ENCODE data around the gene MRGPRG. TPM values are rescaled to one million over a fixed set of nuclear protein-coding genes. Genes with fewer than 3 reads are reported as not detected.

Gene MRGPRG
- total RNA-seq, 4 donors from 2014 or later = not detected

GRCh38 chr11:3183523-3183922 lies 35.1 kb downstream of the MRGPRG start:
- TF ChIP-seq EP300 (IDR thresholded peaks at IDR 0.05) (no peak), CTCF (IDR thresholded peaks at IDR 0.05) (no peak), POLR2A (IDR thresholded peaks at IDR 0.05) (no peak)
- DNase-seq (ENCODE audit: low spot score in 2 of 2) = no peak
- Histone ChIP-seq H3K4me3 (no peak overlapping the region), H3K4me1 (no peaks in the 10 kb centered on the region), H3K27ac (no peak overlapping the region), H3K27me3 (peaks cover 0 to 7% of the 10 kb centered on the region in 2 donors), H3K9me3 (no peaks in the 10 kb centered on the region), H3K36me3 (no peaks in the 10 kb centered on the region)
- 87 to 88% methylated on average over 6 of the region's 6 CpGs for WGBS, 2 donors

GRCh38 chr11:3182462-3182852 lies 36.2 kb downstream of the MRGPRG start:
- Histone ChIP-seq H3K27ac (no peak overlapping the region), H3K9me3 (no peaks in the 10 kb centered on the region), H3K4me1 (no peaks in the 10 kb centered on the region), H3K36me3 (no peaks in the 10 kb centered on the region), H3K4me3 (no peak overlapping the region), H3K27me3 (no peaks in the 10 kb centered on the region)
- TF ChIP-seq EP300 (IDR thresholded peaks at IDR 0.05) = no peak
- no peak for TF ChIP-seq POLR2A (IDR thresholded peaks at IDR 0.05)
- no peak for TF ChIP-seq CTCF (IDR thresholded peaks at IDR 0.05)
- no peak for DNase-seq (ENCODE audit: low spot score in 2 of 2)
- 82 to 89% methylated on average over 4 of the region's 4 CpGs for WGBS, 2 donors

- no peaks in the 10 kb centered on the region for H3K27me3 ChIP-seq
- no peak for DNase-seq (ENCODE audit: low spot score in 2 of 2)
- no peak overlapping the region for H3K27ac ChIP-seq
These were observed 36.7 kb downstream of the MRGPRG start for GRCh38 chr11:3181725-3182461.

GRCh38 chr11:3180869-3181268 lies 37.7 kb downstream of the MRGPRG start:
- DNase-seq (ENCODE audit: low spot score in 2 of 2) = no peak
- H3K4me1 ChIP-seq = no peaks in the 10 kb centered on the region
- no peak overlapping the region for H3K4me3 ChIP-seq
- 84 to 90% methylated on average over 5 of the region's 5 CpGs for WGBS, 2 donors
- no peaks in the 10 kb centered on the region for H3K36me3 ChIP-seq
- TF ChIP-seq EP300 (IDR thresholded peaks at IDR 0.05) (no peak), POLR2A (IDR thresholded peaks at IDR 0.05) (no peak), CTCF (IDR thresholded peaks at IDR 0.05) (no peak)
- H3K27ac ChIP-seq = no peak overlapping the region
- H3K9me3 ChIP-seq = peaks cover 0 to 13% (median 2%) of the 10 kb centered on the region in 4 donors
- no peaks in the 10 kb centered on the region for H3K27me3 ChIP-seq

More at GRCh38 chr11:3181725-3182461, 36.7 kb downstream of the MRGPRG start:
- Histone ChIP-seq H3K9me3 (peaks cover 0 to 3% (median 2%) of the 10 kb centered on the region in 4 donors), H3K36me3 (no peaks in the 10 kb centered on the region), H3K4me3 (no peak overlapping the region), H3K4me1 (no peaks in the 10 kb centered on the region)
- no peak for TF ChIP-seq POLR2A (IDR thresholded peaks at IDR 0.05)
- TF ChIP-seq CTCF (IDR thresholded peaks at IDR 0.05) = no peak
- WGBS, 2 donors = 79 to 92% methylated on average over 12 of the region's 12 CpGs

- H3K27ac ChIP-seq = no peak overlapping the region
- TF ChIP-seq CTCF (IDR thresholded peaks at IDR 0.05) (no peak), EP300 (IDR thresholded peaks at IDR 0.05) (no peak), POLR2A (IDR thresholded peaks at IDR 0.05) (no peak)
- H3K9me3 ChIP-seq = peaks cover 0 to 14% (median 2%) of the 10 kb centered on the region in 4 donors
- WGBS, 2 donors = 44 to 60% methylated on average over 2 of the region's 2 CpGs
- no peak overlapping the region for H3K4me3 ChIP-seq
- no peak for DNase-seq (ENCODE audit: low spot score in 2 of 2)
- no peaks in the 10 kb centered on the region for H3K36me3 ChIP-seq
- H3K27me3 ChIP-seq = no peaks in the 10 kb centered on the region
- H3K4me1 ChIP-seq = no peaks in the 10 kb centered on the region
These were observed 40.3 kb downstream of the MRGPRG start for GRCh38 chr11:3178349-3178748.

Data from tibial nerve (tissue), 4 donors.